Activated CD8-positive, alpha-beta T cell treated with anti-CD3 and anti-CD28 coated beads, Interleukin-2, amount 10 ng/mL, durations not matched to agents 7 days and 5 days (primary cell): ENCODE data around the gene FBLN5. TPM values are rescaled to one million over a fixed set of nuclear protein-coding genes. Genes with fewer than 3 reads are reported as not detected.

Source experiments
- ATAC-seq: fragments of 150-1000 bp; cut with Tn5 transposase; one replicate; pipeline ENCODE4 v1.10.0; 2021; ENCODE audit warnings: moderate library complexity
- CTCF ChIA-PET: fragments of 350-600 bp; sonication (Branson Sonifier 250); formaldehyde crosslinking; loops from one replicate; lab custom pipeline; 2021; ENCODE audit warnings: antibody characterized with exemption; lab: Charles Lee
- POLR2A ChIA-PET: fragments of 350-600 bp; sonication (Branson Sonifier 250); formaldehyde crosslinking; loops from one replicate; lab custom pipeline; 2021; ENCODE audit warnings: antibody characterized with exemption; lab: Charles Lee
- DNase-seq: peaks from one replicate; pipeline ENCODE4 v3.0.0-alpha.2; 2020
- H3K27ac Mint-ChIP-seq: one replicate; pipeline ENCODE4 v1.8.0; 2021; ENCODE audit warnings: mild to moderate bottlenecking, mixed read lengths
- H3K27me3 Mint-ChIP-seq: one replicate; pipeline ENCODE4 v1.8.0; 2021; ENCODE audit warnings: low read depth, mixed read lengths
- H3K36me3 Mint-ChIP-seq: one replicate; pipeline ENCODE4 v1.8.0; 2021; ENCODE audit warnings: low read depth, mixed read lengths
- H3K4me1 Mint-ChIP-seq: one replicate; pipeline ENCODE4 v1.8.0; 2021; ENCODE audit warnings: low read depth, mixed read lengths
- H3K4me3 Mint-ChIP-seq: one replicate; pipeline ENCODE4 v1.8.0; 2021; ENCODE audit warnings: mild to moderate bottlenecking, mixed read lengths
- H3K9me3 Mint-ChIP-seq: one replicate; pipeline ENCODE4 v1.8.0; 2022; ENCODE audit warnings: mixed read lengths; ENCODE audit not compliant: insufficient read depth
- total RNA-seq, 2 experiments: library from RNA; stranded (reverse); gene quantifications; one replicate each; pipeline ENCODE4 v1.2.3, GENCODE V29; 2021

The FBLN5 gene
- total RNA-seq, 2 experiments from 2014 or later, result 1.6 to 2.6 TPM

- H3K4me3 Mint-ChIP-seq, result no peak overlapping the region
- H3K27ac Mint-ChIP-seq, result peak overlapping the region; percentile 48
- ChIA-PET POLR2A (no interaction called here), CTCF (interaction anchor here (0.7 kb wide), 1 partner anchor 29 kb away, joined by 3 read pairs; no protein-coding TSS in a partner anchor)
- peak; percentile 70 for DNase-seq
- H3K9me3 Mint-ChIP-seq, result no peaks in the 10 kb centered on the region
- H3K27me3 Mint-ChIP-seq, result no peaks in the 10 kb centered on the region
- peaks cover 22% of the 10 kb centered on the region for H3K36me3 Mint-ChIP-seq
- peaks cover 13% of the 10 kb centered on the region for H3K4me1 Mint-ChIP-seq
- ATAC-seq, result peak; percentile 76
Measured at GRCh38 chr14:91968280-91968679, 20.8 kb upstream of the FBLN5 start.

GRCh38 chr14:91964724-91965123 is 17.2 kb upstream of the FBLN5 start:
- ATAC-seq (no peak), DNase-seq (no peak)
- POLR2A ChIA-PET, result no interaction called here
- Mint-ChIP-seq H3K4me1 (peaks cover 13% of the 10 kb centered on the region), H3K9me3 (no peaks in the 10 kb centered on the region), H3K36me3 (peaks cover 15% of the 10 kb centered on the region), H3K27ac (peak overlapping the region; percentile 4), H3K27me3 (no peaks in the 10 kb centered on the region), H3K4me3 (no peak overlapping the region)
- CTCF ChIA-PET, result interaction anchor here (1.1 kb wide), 1 partner anchor 32 kb away, joined by 3 read pairs; no protein-coding TSS in a partner anchor

GRCh38 chr14:91964011-91964410 is 16.5 kb upstream of the FBLN5 start:
- Mint-ChIP-seq H3K36me3 (peaks cover 13% of the 10 kb centered on the region), H3K4me1 (peaks cover 13% of the 10 kb centered on the region), H3K27me3 (no peaks in the 10 kb centered on the region), H3K9me3 (no peaks in the 10 kb centered on the region), H3K27ac (no peak overlapping the region), H3K4me3 (no peak overlapping the region)
- ChIA-PET POLR2A (no interaction called here), CTCF (interaction anchor here (1.1 kb wide), 1 partner anchor 33 kb away, joined by 3 read pairs; no protein-coding TSS in a partner anchor)
- no peak for ATAC-seq
- DNase-seq, result no peak

GRCh38 chr14:91963465-91963864 is 16.0 kb upstream of the FBLN5 start:
- ChIA-PET CTCF (no interaction called here), POLR2A (no interaction called here)
- no peaks in the 10 kb centered on the region for H3K9me3 Mint-ChIP-seq
- no peaks in the 10 kb centered on the region for H3K27me3 Mint-ChIP-seq
- H3K36me3 Mint-ChIP-seq, result peaks cover 8% of the 10 kb centered on the region
- H3K4me3 Mint-ChIP-seq, result no peak overlapping the region
- peaks cover 7% of the 10 kb centered on the region for H3K4me1 Mint-ChIP-seq
- no peak overlapping the region for H3K27ac Mint-ChIP-seq
- no peak for ATAC-seq
- no peak for DNase-seq

- DNase-seq, result no peak
- ChIA-PET CTCF (interaction anchor here (1.3 to 2.3 kb wide), 3 partner anchors 14 to 36 kb away, joined by 4 to 11 read pairs (median 6); partner anchors contain the start of gene FBLN5), POLR2A (no interaction called here)
- Mint-ChIP-seq H3K27me3 (peaks cover 7% of the 10 kb centered on the region), H3K4me3 (no peak overlapping the region), H3K27ac (no peak overlapping the region), H3K4me1 (no peaks in the 10 kb centered on the region), H3K36me3 (no peaks in the 10 kb centered on the region), H3K9me3 (no peaks in the 10 kb centered on the region)
- no peak for ATAC-seq
Measured at GRCh38 chr14:91961297-91962220, 14.1 kb upstream of the FBLN5 start.

GRCh38 chr14:91957876-91958313 is 10.4 kb upstream of the FBLN5 start:
- Mint-ChIP-seq H3K36me3 (no peaks in the 10 kb centered on the region), H3K4me3 (no peak overlapping the region), H3K4me1 (no peaks in the 10 kb centered on the region), H3K27me3 (peaks cover 18% of the 10 kb centered on the region), H3K27ac (no peak overlapping the region), H3K9me3 (no peaks in the 10 kb centered on the region)
- ChIA-PET POLR2A (interaction anchor here (1.1 kb wide), 1 partner anchor 9 kb away, joined by 3 read pairs; no protein-coding TSS in a partner anchor), CTCF (interaction anchor here (1.3 kb wide), 1 partner anchor 39 kb away, joined by 4 read pairs; no protein-coding TSS in a partner anchor)
- DNase-seq (no peak), ATAC-seq (no peak)

- Mint-ChIP-seq H3K27ac (no peak overlapping the region), H3K36me3 (no peaks in the 10 kb centered on the region), H3K9me3 (no peaks in the 10 kb centered on the region), H3K4me3 (no peak overlapping the region), H3K27me3 (peaks cover 18% of the 10 kb centered on the region), H3K4me1 (no peaks in the 10 kb centered on the region)
- ChIA-PET CTCF (interaction anchor here (1.3 kb wide), 1 partner anchor 41 kb away, joined by 4 read pairs; no protein-coding TSS in a partner anchor), POLR2A (no interaction called here)
- DNase-seq (no peak), ATAC-seq (no peak)
Measured at GRCh38 chr14:91956616-91957015, 9.1 kb upstream of the FBLN5 start.

- Mint-ChIP-seq H3K9me3 (no peaks in the 10 kb centered on the region), H3K27ac (no peak overlapping the region), H3K4me3 (no peak overlapping the region), H3K36me3 (no peaks in the 10 kb centered on the region), H3K4me1 (no peaks in the 10 kb centered on the region), H3K27me3 (peaks cover 23% of the 10 kb centered on the region)
- no peak for ATAC-seq
- no peak for DNase-seq
- ChIA-PET CTCF (interaction anchor here (1.2 kb wide), 1 partner anchor 41 kb away, joined by 3 read pairs; no protein-coding TSS in a partner anchor), POLR2A (interaction anchor here (0.6 kb wide), 1 partner anchor 742 kb away, joined by 3 read pairs; no protein-coding TSS in a partner anchor)
Measured at GRCh38 chr14:91955168-91955567, 7.7 kb upstream of the FBLN5 start.

GRCh38 chr14:91953170-91953985 is 5.9 kb upstream of the FBLN5 start:
- POLR2A ChIA-PET, result interaction anchor here (0.6 kb wide), 1 partner anchor 259 kb away, joined by 3 read pairs; no protein-coding TSS in a partner anchor

GRCh38 chr14:91946622-91947474 is 646 bp downstream of the FBLN5 start:
- ChIA-PET CTCF (interaction anchor here (1.1 to 2.2 kb wide), 4 partner anchors 15 to 297 kb away, joined by 3 to 6 read pairs (median 4); partner anchors contain the start of gene ATXN3), POLR2A (no interaction called here)
- peak overlapping the region; percentile 78 for H3K4me3 Mint-ChIP-seq
- H3K9me3 Mint-ChIP-seq, result no peaks in the 10 kb centered on the region
- no peak overlapping the region for H3K27ac Mint-ChIP-seq
- ATAC-seq, result peak; percentile 43
- DNase-seq, result no peak
- no peaks in the 10 kb centered on the region for H3K36me3 Mint-ChIP-seq
- H3K4me1 Mint-ChIP-seq, result peaks cover 23% of the 10 kb centered on the region
- peaks cover 41% of the 10 kb centered on the region for H3K27me3 Mint-ChIP-seq

More at GRCh38 chr14:91953170-91953985, 5.9 kb upstream of the FBLN5 start:
- no peaks in the 10 kb centered on the region for H3K4me1 Mint-ChIP-seq
- DNase-seq, result no peak
- H3K36me3 Mint-ChIP-seq, result no peaks in the 10 kb centered on the region
- H3K27me3 Mint-ChIP-seq, result peaks cover 32% of the 10 kb centered on the region
- H3K4me3 Mint-ChIP-seq, result no peak overlapping the region
- CTCF ChIA-PET, result interaction anchor here (2.4 kb wide), 1 partner anchor 43 kb away, joined by 7 read pairs; no protein-coding TSS in a partner anchor
- no peak overlapping the region for H3K27ac Mint-ChIP-seq
- H3K9me3 Mint-ChIP-seq, result no peaks in the 10 kb centered on the region
- no peak for ATAC-seq
